IMR-90 (cell line): Measurements from ENCODE around the gene MAN2A1. TPM values are rescaled to one million over a fixed set of nuclear protein-coding genes. Genes with fewer than 3 reads are reported as not detected.

Experiments used
- ATAC-seq: fragments of 200-7000 bp; cut with Tn5 transposase; 2 replicates; pipeline ENCODE4 v1.9.1; 2020; ENCODE audit warnings: low read depth, mild to moderate bottlenecking, moderate library complexity
- BruUV-seq: library from RNA; stranded (reverse); fragments of 400-500 nt; replicated peaks from 2 replicates; lab custom pipeline; 2021; lab: Mats Ljungman, UMichigan
- CTCF ChIA-PET: fragments of 300-600 bp; formaldehyde crosslinking; extraction: SDS; loops from one replicate; lab custom pipeline; 2021; ENCODE audit warnings: antibody characterized with exemption; lab: Yijun Ruan, JAX
- POLR2A ChIA-PET: fragments of 300-600 bp; sonication (Branson Sonifier 250); formaldehyde crosslinking; loops from one replicate; lab custom pipeline; 2022; ENCODE audit warnings: antibody characterized with exemption; ENCODE audit not compliant: unreplicated experiment; lab: Charles Lee
- DNase-seq: peaks from one replicate; pipeline ENCODE4 v3.0.0; 2013
- H2AFZ ChIP-seq: replicated peaks from 2 replicates; pipeline ENCODE3; 2013; ENCODE audit warnings: low read length, mild to moderate bottlenecking; ENCODE audit not compliant: poor library complexity
- H2AK5ac ChIP-seq: 2 replicates; pipeline ENCODE4 v1.6.1; 2013; ENCODE audit warnings: low read depth, low read length, inconsistent platforms
- H2AK9ac ChIP-seq: replicated peaks from 2 replicates; pipeline ENCODE3; 2013; ENCODE audit warnings: mild to moderate bottlenecking, low read depth, low read length, moderate library complexity; ENCODE audit not compliant: poor library complexity
- H2BK120ac ChIP-seq: 2 replicates; pipeline ENCODE4 v1.6.1; 2013; ENCODE audit warnings: low read depth, low read length, inconsistent platforms
- H2BK15ac ChIP-seq: 3 replicates; pipeline ENCODE4 v1.6.1; 2013; ENCODE audit warnings: low read depth, low read length, inconsistent platforms
- H2BK20ac ChIP-seq: 2 replicates; pipeline ENCODE4 v1.6.1; 2013; ENCODE audit warnings: low read depth, mild to moderate bottlenecking, inconsistent platforms, low read length, moderate library complexity
- H2BK5ac ChIP-seq: 2 replicates; pipeline ENCODE4 v1.6.1; 2013; ENCODE audit warnings: mild to moderate bottlenecking, low read depth, low read length, inconsistent platforms; ENCODE audit not compliant: poor library complexity, severe bottlenecking
- H3K14ac ChIP-seq: replicated peaks from 2 replicates; pipeline ENCODE4 v1.6.1; 2013; ENCODE audit warnings: low read depth, low read length, inconsistent platforms
- H3K18ac ChIP-seq: 2 replicates; pipeline ENCODE4 v1.6.1; 2013; ENCODE audit warnings: low read depth, low read length, control low read depth
- H3K23ac ChIP-seq: 2 replicates; pipeline ENCODE4 v1.6.1; 2013; ENCODE audit warnings: low read depth, low read length, inconsistent platforms
- H3K27ac ChIP-seq: 2 replicates; pipeline ENCODE4 v1.5.1; 2013; ENCODE audit warnings: mild to moderate bottlenecking, control low read depth, low read length; ENCODE audit not compliant: insufficient read depth
- H3K27me3 ChIP-seq: 2 replicates; pipeline ENCODE4 v1.6.1; 2013; ENCODE audit warnings: low read length; ENCODE audit not compliant: control insufficient read depth, insufficient read depth
- H3K36me3 ChIP-seq: 2 replicates; pipeline ENCODE4 v1.6.1; 2013; ENCODE audit warnings: low read length, mixed read lengths; ENCODE audit not compliant: control insufficient read depth, insufficient read depth
- H3K4ac ChIP-seq: 2 replicates; pipeline ENCODE4 v1.6.1; 2013; ENCODE audit warnings: low read depth, low read length, inconsistent platforms
- H3K4me1 ChIP-seq: 2 replicates; pipeline ENCODE4 v1.6.1; 2013; ENCODE audit warnings: low read length, mixed read lengths; ENCODE audit not compliant: control insufficient read depth, insufficient read depth
- H3K4me2 ChIP-seq: 2 replicates; pipeline ENCODE4 v1.6.1; 2013; ENCODE audit warnings: low read depth, mild to moderate bottlenecking, control low read depth, low read length, moderate library complexity
- H3K4me3 ChIP-seq: 2 replicates; pipeline ENCODE4 v1.5.1; 2013; ENCODE audit warnings: low read depth, mild to moderate bottlenecking, control low read depth, low read length, moderate library complexity; ENCODE audit not compliant: insufficient read depth
- H3K56ac ChIP-seq: 2 replicates; pipeline ENCODE4 v1.6.1; 2013; ENCODE audit warnings: low read length, inconsistent platforms; ENCODE audit not compliant: insufficient read depth; ENCODE audit errors: extremely low read depth
- H3K79me1 ChIP-seq, 2 experiments: 2 replicates each; pipeline ENCODE4 v1.6.1; 2013; ENCODE audit warnings: low read length in 2 of 2, inconsistent platforms in 1 of 2, low read depth in 1 of 2
- H3K9ac ChIP-seq: 2 replicates; pipeline ENCODE4 v1.6.1; 2013; ENCODE audit warnings: low read depth, low read length, control low read depth
- H3K9me1 ChIP-seq: 2 replicates; pipeline ENCODE4 v1.6.1; 2013; ENCODE audit warnings: low read length, inconsistent platforms; ENCODE audit not compliant: insufficient read depth
- H3K9me3 ChIP-seq: 2 replicates; pipeline ENCODE4 v1.6.1; 2013; ENCODE audit warnings: low read length; ENCODE audit not compliant: control insufficient read depth, insufficient read depth
- H4K20me1 ChIP-seq: 2 replicates; pipeline ENCODE4 v1.6.1; 2013; ENCODE audit warnings: low read length, inconsistent platforms; ENCODE audit not compliant: insufficient read depth
- H4K5ac ChIP-seq: 2 replicates; pipeline ENCODE4 v1.6.1; 2013; ENCODE audit warnings: mild to moderate bottlenecking, low read depth, low read length, control low read depth
- H4K8ac ChIP-seq, 2 experiments: 2 replicates each; pipeline ENCODE4 v1.6.1; 2013; ENCODE audit warnings: low read depth in 2 of 2, low read length in 2 of 2, control low read depth in 1 of 2, inconsistent platforms in 1 of 2
- H4K91ac ChIP-seq: 2 replicates; pipeline ENCODE4 v1.6.1; 2013; ENCODE audit warnings: low read depth, low read length, inconsistent platforms; ENCODE audit not compliant: insufficient read depth
- BHLHE40 ChIP-seq: fragments of 150-350 bp; IDR thresholded peaks from 2 replicates; pipeline ENCODE4 v1.6.1; 2016; ENCODE audit warnings: mild to moderate bottlenecking, low read depth, low read length
- CEBPB ChIP-seq: IDR thresholded peaks from 2 replicates; pipeline ENCODE4 v1.6.1; 2012; ENCODE audit warnings: low read depth, low read length, improper control_type of control experiment
- CHD1 ChIP-seq: IDR thresholded peaks from 2 replicates; pipeline ENCODE4 v1.6.1; 2012; ENCODE audit warnings: low read depth, low read length, improper control_type of control experiment
- FOS ChIP-seq: fragments of 150-350 bp; IDR thresholded peaks from 2 replicates; pipeline ENCODE4 v1.6.1; 2016; ENCODE audit warnings: low read depth, low read length
- MAFK ChIP-seq: IDR thresholded peaks from 2 replicates; pipeline ENCODE4 v1.6.1; 2012; ENCODE audit warnings: low read depth, low read length, improper control_type of control experiment
- MAZ ChIP-seq: IDR thresholded peaks from 2 replicates; pipeline ENCODE4 v1.6.1; 2012; ENCODE audit warnings: low read depth, mild to moderate bottlenecking, low read length, improper control_type of control experiment, moderate library complexity, borderline replicate concordance
- MXI1 ChIP-seq: IDR thresholded peaks from 2 replicates; pipeline ENCODE4 v1.6.1; 2012; ENCODE audit warnings: low read depth, mild to moderate bottlenecking, low read length, moderate library complexity, borderline replicate concordance
- NFE2L2 ChIP-seq: fragments of 150-350 bp; IDR thresholded peaks from 2 replicates; pipeline ENCODE4 v1.6.1; 2016; ENCODE audit warnings: low read depth, mild to moderate bottlenecking, low read length
- POLR2A ChIP-seq: IDR thresholded peaks from 2 replicates; pipeline ENCODE4 v1.6.1; 2012; ENCODE audit warnings: mild to moderate bottlenecking, low read depth, low read length
- RAD21 ChIP-seq: IDR thresholded peaks from 2 replicates; pipeline ENCODE4 v1.6.1; 2012; ENCODE audit warnings: low read length, improper control_type of control experiment
- RCOR1 ChIP-seq: IDR thresholded peaks from 2 replicates; pipeline ENCODE4 v1.6.1; 2012; ENCODE audit warnings: mild to moderate bottlenecking, low read length, improper control_type of control experiment; ENCODE audit not compliant: insufficient replicate concordance
- RFX5 ChIP-seq: IDR thresholded peaks from 2 replicates; pipeline ENCODE4 v1.8.0; 2012; ENCODE audit warnings: low read depth, mild to moderate bottlenecking, low read length, moderate library complexity
- SMC3 ChIP-seq: fragments of 150-350 bp; IDR thresholded peaks from 2 replicates; pipeline ENCODE4 v1.6.1; 2016; ENCODE audit warnings: low read depth, mild to moderate bottlenecking, antibody characterized with exemption, low read length, moderate library complexity
- WGBS, 2 experiments: methylation state at CpG; one replicate each; pipeline versions ENCODE4 v1.1.5 to v1.1.7; 2013; ENCODE audit warnings: missing lambda C conversion rate in 2 of 2; ENCODE audit not compliant: insufficient read length in 1 of 2; ENCODE audit errors: extremely low coverage in 2 of 2; 5-methylcytosine and 5-hydroxymethylcytosine counted together
- dilution Hi-C: fragments of 300-500 bp; cut with HindIII; formaldehyde crosslinking; loops from one replicate; pipeline ENCODE4 v1.14.3; 2018; ENCODE audit warnings: low sequenced_read_pairs; ENCODE audit not compliant: unreplicated experiment
- in situ Hi-C: fragments of 300-500 bp; cut with MboI; formaldehyde crosslinking; loops from 3 replicates; pipeline ENCODE4 v1.14.3; 2019; ENCODE audit warnings: low sequenced_read_pairs, inconsistent platforms, mixed read lengths
- intact Hi-C: fragments of 100-400 bp; cut with micrococcal nuclease; formaldehyde crosslinking; loops from 2 replicates; pipeline ENCODE4 v1.10.0; 2022
- polyA plus RNA-seq, 3 experiments: library from polyadenylated mRNA; depleted of rRNA; stranded (reverse); fragments of >200 nt; gene quantifications; 2 replicates each; pipeline ENCODE4 v1.2.3, GENCODE V29; 2012; ENCODE audit warnings: low replicate concordance in 1 of 3
- total RNA-seq: library from RNA; depleted of rRNA; stranded (reverse); fragments of >200 nt; gene quantifications from 2 replicates; pipeline ENCODE4 v1.2.3, GENCODE V29; 2012
- TF ChIP-seq, protein P1 (sequence below): fragments of 150-350 bp; IDR thresholded peaks from 2 replicates; pipeline ENCODE4 v1.6.1; 2017; ENCODE audit warnings: mild to moderate bottlenecking, antibody characterized with exemption, low read length, low read depth
- TF ChIP-seq, protein P2 (sequence below): conservative IDR thresholded peaks from 2 replicates; pipeline ENCODE4 v1.5.1; 2012; ENCODE audit warnings: mild to moderate bottlenecking, low read depth, low read length, improper control_type of control experiment
- TF ChIP-seq, protein P3 (sequence below): fragments of 150-350 bp; IDR thresholded peaks from 2 replicates; pipeline ENCODE4 v1.6.1; 2016; ENCODE audit warnings: low read depth, mild to moderate bottlenecking, low read length, moderate library complexity, borderline replicate concordance

The MAN2A1 gene
- total and polyA plus RNA-seq, 2 of the 4 experiments (the other 2 are of a cell fraction), result 16.4 to 29.6 TPM

DNA sequence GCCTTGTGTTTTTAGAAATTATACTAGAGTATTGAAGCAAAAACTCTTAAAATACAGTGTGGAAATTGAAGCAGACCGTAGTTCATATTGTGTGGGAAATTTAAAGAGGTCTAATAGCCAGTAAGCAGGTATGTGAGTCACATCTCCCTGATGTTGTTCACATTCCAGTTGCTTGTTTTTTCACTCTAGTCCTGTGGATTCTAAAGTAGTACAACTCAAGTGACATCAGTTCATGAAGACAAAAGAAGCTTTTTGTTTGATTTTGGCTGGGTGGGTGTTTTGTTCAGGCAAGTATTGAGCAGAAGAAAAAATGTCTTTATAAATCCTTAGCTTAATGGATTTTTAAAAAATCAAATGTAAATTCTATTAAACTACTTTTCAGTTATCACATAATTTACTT lies 216.2 kb downstream of the MAN2A1 start:
- Histone ChIP-seq H3K79me1 (no peaks in the 10 kb centered on the region), H3K4me1 (no peaks in the 10 kb centered on the region), H3K27ac (no peak overlapping the region), H2AK9ac (no peak overlapping the region), H3K56ac (no peak overlapping the region), H3K9me3 (no peaks in the 10 kb centered on the region), H3K27me3 (peaks cover 4% of the 10 kb centered on the region), H2BK5ac (no peak overlapping the region), H4K91ac (no peak overlapping the region), H3K4me2 (no peak overlapping the region), H3K4me3 (no peak overlapping the region), H2BK15ac (no peak overlapping the region), H4K20me1 (no peaks in the 10 kb centered on the region), H2BK20ac (no peak overlapping the region), H3K23ac (no peak overlapping the region), H4K5ac (no peak overlapping the region), H3K4ac (no peak overlapping the region), H3K9ac (no peak overlapping the region), H2BK120ac (no peak overlapping the region), H3K9me1 (no peaks in the 10 kb centered on the region), H4K8ac (no peak overlapping the region), H3K18ac (no peak overlapping the region), H2AK5ac (no peak overlapping the region), H2AFZ (no peak overlapping the region), H3K14ac (no peak overlapping the region), H3K36me3 (no peaks in the 10 kb centered on the region)
- no CpG with 5 or more reads among the region's 1 CpG for WGBS, 2 experiments
- DNase-seq, result no peak
- dilution Hi-C loops, result no loop called here
- ATAC-seq, result no peak
- in situ Hi-C loops, result no loop called here
- intact Hi-C loops, result no loop called here
- no peak for TF ChIP-seq MXI1
- no peak for TF ChIP-seq BHLHE40
- no peak for TF ChIP-seq RAD21
- TF ChIP-seq, protein P1, sequence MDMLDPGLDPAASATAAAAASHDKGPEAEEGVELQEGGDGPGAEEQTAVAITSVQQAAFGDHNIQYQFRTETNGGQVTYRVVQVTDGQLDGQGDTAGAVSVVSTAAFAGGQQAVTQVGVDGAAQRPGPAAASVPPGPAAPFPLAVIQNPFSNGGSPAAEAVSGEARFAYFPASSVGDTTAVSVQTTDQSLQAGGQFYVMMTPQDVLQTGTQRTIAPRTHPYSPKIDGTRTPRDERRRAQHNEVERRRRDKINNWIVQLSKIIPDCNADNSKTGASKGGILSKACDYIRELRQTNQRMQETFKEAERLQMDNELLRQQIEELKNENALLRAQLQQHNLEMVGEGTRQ, result no peak
- no peak for TF ChIP-seq FOS
- TF ChIP-seq RCOR1, result no peak
- TF ChIP-seq SMC3, result no peak
- no peak for TF ChIP-seq CHD1
- TF ChIP-seq POLR2A, result no peak
- TF ChIP-seq RFX5, result no peak
- TF ChIP-seq, protein P2, sequence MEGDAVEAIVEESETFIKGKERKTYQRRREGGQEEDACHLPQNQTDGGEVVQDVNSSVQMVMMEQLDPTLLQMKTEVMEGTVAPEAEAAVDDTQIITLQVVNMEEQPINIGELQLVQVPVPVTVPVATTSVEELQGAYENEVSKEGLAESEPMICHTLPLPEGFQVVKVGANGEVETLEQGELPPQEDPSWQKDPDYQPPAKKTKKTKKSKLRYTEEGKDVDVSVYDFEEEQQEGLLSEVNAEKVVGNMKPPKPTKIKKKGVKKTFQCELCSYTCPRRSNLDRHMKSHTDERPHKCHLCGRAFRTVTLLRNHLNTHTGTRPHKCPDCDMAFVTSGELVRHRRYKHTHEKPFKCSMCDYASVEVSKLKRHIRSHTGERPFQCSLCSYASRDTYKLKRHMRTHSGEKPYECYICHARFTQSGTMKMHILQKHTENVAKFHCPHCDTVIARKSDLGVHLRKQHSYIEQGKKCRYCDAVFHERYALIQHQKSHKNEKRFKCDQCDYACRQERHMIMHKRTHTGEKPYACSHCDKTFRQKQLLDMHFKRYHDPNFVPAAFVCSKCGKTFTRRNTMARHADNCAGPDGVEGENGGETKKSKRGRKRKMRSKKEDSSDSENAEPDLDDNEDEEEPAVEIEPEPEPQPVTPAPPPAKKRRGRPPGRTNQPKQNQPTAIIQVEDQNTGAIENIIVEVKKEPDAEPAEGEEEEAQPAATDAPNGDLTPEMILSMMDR, result no peak
- no peak for TF ChIP-seq MAZ
- no peak for TF ChIP-seq NFE2L2
- TF ChIP-seq, protein P3, sequence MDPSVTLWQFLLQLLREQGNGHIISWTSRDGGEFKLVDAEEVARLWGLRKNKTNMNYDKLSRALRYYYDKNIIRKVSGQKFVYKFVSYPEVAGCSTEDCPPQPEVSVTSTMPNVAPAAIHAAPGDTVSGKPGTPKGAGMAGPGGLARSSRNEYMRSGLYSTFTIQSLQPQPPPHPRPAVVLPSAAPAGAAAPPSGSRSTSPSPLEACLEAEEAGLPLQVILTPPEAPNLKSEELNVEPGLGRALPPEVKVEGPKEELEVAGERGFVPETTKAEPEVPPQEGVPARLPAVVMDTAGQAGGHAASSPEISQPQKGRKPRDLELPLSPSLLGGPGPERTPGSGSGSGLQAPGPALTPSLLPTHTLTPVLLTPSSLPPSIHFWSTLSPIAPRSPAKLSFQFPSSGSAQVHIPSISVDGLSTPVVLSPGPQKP, result no peak
- no peak for TF ChIP-seq MAFK
- TF ChIP-seq CEBPB, result no peak
- CTCF ChIA-PET, result no interaction called here
- BruUV-seq, result no TSS peak
- POLR2A ChIA-PET, result no interaction called here
